Amygdala (tissue), 56 donors: Measurements from ENCODE around the gene FBXO31.
"Not testable (repeated sequence)": the region's sequence is repeated elsewhere in the genome, so short reads cannot be mapped to it uniquely, and the experiment has no call there.

ENCODE experiments used
- DNase-seq, 56 donors: peaks; one replicate each; lab custom pipeline; 2025; lab: John Stamatoyannopoulos, UW

The FBXO31 gene

DNA sequence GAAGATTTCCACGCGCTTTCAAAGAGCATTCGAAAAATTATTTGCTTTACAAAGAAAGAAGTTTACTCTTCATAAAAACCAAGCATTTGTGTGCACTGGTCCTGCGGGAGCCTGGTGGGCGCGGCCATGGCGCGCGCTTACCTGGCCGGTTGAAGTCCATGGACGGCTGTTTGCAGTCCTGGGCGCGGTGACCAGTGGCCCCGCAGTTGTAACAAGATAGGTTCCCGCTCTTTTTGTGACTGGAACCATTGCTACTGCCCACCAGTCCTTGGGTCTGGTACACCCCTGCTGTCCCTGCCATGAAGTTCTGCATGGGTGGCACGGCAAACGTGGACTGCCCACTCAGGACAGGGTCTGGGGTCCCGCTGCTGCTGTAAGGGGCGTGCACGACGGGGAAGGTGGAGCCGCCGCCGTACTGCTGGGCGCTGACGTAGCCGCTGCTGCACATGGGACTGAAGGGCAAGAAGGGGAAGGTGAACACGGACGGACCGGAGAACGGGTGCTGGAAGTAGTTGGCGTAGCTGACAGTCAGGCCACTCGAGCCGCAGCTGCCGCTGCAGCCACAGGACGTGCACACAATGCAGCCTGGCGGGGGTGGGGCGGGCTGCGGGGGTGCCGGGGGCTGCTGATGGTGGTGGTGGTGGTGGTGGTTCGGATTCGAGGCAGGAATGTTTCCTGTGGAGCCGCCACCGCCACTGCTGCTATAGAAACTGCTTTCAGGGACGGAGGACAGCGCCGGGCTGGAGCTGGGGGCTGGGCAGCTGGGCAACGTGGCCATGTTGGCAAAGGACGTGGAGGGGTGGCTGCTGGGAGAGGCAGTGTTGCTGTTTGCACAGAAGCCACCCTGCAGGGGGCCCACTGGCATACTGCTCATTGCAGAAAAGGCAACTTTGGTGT lies 28.0 kb upstream of the FBXO31 start:
- DNase-seq, result peak in 13 of 56 donors; percentile 10 to 65 (median 29)

DNA sequence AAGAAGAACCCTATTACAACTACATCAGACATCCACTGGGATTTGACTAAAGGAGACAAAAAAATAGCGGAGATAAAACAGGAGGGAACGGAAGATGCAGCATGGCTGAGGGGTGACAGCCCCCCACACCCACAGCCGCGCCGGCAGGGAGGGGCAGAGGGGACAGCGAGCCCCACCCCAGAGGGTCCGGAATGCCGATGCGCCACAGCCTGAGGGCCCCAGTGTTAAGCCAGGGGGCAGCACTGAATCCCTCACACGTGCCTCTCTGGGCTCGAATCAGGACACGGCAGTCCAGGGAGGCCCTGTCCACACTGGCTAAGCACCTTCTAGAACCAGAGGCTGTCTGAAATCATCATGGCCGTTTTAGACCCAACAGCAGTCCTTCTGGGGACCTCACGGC lies 27.4 kb upstream of the FBXO31 start:
- DNase-seq, result no peak

DNA sequence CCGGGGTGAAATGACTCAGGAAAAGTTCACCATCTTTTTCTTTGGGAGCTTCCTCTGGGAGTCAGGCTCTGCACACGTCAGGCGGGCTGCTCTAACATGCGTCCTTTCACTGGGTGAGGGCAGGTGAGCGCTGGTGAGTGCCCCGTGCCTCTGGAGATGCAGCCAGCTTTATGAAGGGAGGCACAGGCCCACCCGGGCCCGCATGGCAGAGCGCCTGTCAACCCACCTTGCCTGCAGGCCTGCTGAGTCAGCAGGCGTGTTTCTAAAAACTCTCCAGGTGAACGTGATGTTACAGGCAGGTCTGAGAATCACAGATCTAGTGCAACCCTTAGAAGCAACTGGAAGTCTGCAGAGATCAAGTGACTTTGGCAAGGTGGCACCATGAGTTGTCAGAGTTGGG lies 27.0 kb upstream of the FBXO31 start:
- no peak for DNase-seq

DNA sequence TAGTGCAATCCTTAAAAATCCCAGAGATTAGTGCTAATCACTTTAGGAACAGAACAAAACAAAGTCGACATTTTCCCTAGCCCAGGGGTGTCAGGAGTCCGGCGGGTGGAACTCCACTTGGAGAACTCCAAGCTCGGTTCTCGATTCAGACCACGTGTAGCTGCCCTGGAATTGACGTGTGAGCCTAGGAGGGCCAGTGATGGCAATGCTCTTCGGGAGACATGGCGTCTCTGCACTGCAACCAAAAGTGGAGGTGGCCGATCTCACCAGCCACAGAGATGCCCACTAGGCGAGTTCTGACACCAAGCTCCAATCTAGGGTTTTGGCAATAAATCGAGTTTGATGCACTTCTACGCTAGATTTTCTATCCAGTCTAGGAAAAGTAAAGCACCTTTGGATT lies 26.2 kb upstream of the FBXO31 start:
- DNase-seq, result no peak

DNA sequence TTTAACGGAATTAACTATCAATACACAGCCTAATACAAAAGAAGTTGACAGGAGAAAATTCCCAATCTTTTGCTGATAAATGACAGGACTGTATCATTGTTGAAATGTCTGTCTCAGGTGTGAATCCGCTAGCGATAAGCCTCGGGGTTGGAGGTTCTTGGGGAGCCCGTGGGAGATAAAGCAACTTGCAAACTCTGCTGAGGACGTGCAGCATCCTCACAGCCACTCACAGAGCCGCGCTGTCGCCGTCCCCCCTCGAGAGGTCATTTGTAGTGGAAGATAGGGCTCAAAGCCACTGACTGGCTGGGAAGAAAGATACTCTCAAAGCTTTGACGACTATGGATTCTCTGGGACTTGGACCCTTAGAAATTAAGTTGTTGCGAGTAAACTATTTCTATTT lies 25.6 kb upstream of the FBXO31 start:
- DNase-seq, result no peak

DNA sequence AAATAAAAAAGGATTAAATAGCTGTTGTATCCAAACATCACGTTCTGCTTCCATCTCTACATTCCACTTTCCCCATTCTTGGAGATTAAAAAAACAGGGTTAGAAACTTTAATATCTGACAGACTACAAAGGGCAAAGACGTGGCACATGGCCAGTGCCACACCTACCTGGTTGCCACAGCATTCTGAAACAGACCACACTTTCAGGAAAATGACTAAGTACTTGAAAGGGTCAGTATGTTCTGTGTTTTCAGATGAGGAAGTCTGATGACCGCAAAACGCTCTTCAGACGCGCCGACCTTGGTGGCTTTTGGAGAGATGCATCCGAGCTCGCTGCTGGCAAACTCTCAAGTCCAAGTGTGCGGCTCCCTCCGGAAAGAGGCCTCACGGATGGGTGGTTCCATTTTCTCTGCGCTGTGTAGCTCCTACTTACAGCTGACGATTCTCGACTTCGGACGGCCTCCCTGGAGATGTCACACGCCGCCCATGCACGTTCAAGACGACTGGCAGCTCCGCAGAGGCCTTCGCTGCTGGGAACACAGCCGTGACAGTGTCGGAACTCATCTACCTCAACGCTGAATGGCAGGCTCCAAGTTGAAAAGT lies 24.0 kb upstream of the FBXO31 start:
- DNase-seq, result no peak

DNA sequence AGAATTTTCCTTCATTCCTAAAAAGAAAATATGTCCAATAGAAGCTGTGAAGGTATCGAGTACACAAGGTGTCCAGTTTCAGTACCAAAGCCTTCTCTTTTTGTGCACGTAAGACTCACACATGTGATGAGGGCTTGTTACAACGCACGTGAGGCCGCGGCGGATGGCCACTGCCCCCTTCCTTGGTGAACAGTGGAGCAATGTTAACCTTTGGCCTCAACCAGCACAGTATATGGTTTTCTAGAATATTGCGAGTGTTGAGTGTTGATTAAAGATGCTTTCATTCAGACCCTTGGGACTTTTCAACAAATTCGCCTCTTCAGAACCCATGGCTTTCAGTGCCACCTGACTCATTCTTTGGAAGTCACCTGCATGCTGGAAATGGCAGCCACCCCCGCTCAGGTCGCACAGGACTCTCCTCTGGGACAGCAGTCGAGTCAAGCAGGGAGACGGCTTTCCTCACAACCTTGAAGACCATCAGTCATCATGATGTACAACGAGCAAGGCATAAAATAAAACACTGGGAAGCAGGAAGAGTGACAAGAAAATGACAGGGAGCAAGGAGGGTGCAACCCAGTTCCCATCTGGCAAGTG lies 23.0 kb upstream of the FBXO31 start:
- DNase-seq, result no peak

- DNase-seq, result no peak
These were observed 21.4 kb upstream of the FBXO31 start for GRCh38 chr16:87404764-87405625.

DNA sequence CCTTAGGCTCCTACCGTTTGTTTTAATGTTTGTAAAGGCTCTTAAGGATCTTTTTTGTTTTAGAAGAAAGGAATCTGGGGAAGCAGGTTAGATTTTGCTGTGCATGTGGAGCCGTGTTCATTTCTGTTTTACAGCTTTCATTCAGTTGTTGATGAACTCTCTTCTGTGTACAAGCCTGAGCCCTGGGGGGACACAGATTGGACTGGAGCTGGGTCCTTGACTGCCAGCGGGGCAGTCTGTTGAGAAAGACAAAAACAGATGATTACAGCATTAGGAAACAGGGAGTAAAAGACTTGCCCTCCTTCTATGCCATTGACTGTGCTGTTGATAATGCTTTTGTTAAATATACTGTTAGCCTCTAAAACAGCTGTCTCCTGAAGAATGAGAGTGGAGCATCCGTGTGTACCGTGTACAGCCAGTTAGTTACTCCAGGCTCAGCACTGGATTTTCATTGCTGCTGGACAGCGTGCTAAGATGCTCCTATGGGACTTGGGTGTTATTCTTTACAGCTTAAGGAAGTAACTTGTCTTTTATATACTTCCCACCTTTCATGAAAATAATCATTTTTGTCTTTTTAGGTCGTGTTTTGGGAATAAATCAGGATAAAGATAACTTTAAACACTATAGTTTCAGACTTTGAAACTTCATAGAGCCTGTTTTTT lies 11.7 kb upstream of the FBXO31 start:
- no peak for DNase-seq

DNA sequence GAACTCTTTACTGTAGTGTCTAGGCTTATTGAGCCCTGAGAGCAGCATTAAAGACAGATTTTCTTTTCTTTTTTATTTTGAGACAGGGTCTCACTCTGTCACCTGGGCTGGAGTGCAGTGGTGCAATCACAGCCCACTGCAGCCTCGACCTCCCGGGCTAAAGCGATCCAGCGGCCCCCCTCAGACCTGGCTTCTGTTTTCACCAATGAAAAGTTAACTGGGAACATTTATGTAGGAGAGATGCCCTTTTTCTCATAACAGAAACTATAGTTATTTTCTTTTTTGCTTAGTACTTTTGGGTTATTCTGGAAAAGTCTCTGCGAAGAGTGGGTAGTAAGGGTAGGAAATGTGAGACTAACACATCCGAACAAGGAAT lies 10.1 kb upstream of the FBXO31 start:
- DNase-seq, result no peak

DNA sequence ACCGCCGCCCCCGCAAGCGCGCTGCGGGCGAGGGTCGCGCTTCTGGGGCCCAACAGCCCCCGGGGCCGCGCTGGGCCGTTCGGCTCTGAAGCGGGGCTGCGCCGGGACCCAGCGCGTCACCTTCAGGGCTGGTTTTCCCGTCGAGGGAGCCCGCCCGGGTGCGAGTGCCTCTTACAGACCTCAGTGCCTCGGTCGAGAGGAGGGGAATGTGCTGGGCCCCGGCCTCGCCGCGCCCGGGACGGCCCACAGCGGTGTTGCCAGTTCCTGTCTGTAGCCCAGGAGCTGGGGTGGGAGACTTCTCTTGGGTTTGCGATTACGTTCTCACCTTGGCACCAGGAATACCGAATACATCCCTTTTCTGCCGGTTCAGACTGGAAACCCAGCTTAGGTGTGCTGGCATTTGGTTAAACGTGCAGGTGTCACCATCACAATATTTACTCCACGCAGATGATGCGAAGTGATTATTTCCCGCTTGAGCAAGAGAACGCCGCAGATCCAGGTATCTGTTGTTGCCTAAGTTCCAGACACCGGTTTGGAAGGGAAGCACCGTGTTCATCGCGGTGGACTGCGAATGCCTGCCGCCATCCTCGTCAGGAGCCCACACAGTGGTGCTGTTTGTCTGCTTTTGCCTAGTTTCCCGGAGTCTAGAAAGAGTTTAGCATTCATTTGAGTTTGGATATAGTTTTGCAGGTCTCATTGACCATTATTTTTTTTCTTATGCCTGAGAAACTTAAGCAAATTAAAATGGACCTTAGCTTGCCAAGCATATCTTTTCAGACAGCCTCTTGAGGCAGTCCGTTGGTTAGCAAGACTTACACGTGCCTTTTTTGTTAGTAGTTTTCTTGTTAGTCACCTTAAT lies 9.5 kb upstream of the FBXO31 start:
- DNase-seq, result peak in 24 of 56 donors; percentile 8 to 59 (median 35)

- peak; percentile 33 to 98 (median 94) for DNase-seq
These were observed 8.6 kb upstream of the FBXO31 start, which contains the start of gene MAP1LC3B for GRCh38 chr16:87391950-87392820. Gene MAP1LC3B, plus strand, starts transcription at chr16:87392336. Its CDS starts 92 bp downstream, at chr16:87392428.

DNA sequence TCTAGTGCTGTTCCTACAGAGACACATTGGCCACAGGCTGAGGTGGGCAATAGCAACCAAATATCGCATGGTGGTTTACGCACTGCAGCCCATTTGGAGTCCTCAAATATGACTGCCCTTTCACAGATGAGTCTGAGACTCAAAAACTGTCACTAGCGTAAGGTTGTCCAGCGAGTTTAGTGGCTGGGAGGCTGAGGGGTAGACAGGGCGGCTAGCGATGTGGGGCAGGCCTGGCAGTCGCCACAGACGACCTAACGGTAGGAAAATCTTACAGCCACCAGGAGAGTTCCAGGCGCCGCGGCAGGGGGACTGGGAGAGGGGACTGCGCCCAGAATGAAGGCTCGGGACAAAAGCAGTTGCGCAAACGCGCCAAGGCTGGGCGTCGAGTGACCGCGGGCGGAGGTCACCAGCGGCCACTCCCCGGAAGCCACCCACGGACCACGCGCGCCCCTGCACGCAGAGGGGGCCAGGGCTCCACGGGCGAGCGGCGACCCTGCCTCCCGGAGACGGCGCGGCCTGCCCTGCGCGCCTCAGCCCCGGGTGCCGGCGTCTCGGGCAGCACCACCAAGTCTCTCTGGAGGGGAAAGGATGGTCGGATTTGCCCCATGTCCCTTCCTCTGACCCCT lies 7.9 kb upstream of the FBXO31 start:
- DNase-seq, result peak in 15 of 56 donors; percentile 33 to 76 (median 57)

DNA sequence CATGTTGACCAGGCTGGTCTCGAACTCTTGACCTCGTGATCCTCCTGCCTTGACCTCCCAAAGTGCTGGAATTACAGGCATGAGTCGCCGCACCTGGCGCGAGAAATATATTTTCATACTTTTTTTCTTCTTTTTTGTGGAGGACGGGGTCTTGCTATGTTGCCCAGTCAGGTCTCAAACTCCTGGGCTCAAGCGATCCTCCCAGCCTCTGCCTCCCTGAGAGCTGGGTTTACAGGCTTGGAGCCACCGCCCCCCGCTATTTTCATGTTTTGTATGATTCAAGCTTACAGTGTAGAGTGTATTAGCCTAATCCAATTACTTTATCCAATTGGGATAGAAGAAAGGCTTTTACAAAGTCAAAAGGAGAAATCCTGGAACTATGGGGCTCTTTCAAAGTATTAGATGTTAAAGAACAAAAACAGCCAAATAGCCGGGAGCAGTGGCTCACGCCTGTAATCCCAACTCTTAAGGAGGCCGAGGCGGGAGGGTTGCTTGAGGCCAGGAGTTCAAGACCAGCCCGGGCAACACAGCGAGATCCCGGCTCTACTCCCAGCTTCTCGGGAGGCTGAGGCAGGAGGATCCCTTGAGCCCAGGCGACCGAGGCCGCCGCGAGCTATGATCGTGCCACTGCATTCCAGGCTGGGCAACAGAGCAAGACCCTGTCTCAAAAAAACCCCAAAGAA lies 7.2 kb upstream of the FBXO31 start:
- DNase-seq, result no peak

DNA sequence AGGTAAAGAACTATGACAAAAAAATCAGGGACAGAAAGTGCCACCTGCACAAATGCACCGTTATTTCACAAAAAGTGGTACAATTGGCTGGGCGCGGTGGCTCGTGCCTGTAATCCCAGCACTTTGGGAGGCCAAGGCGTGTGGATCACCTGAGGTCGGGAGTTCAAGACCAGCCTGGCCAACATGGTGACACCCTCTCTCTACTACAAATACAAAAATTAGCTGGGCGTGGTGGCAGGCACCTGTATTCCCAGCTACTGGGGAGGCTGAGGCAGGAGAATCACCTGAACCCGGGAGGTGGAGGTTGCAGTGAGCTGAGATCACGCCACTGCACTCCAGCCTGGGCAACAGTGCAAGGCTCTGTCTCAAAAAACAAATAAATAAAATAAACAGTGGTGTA lies 6.3 kb upstream of the FBXO31 start:
- DNase-seq, result not testable (repeated sequence)

GRCh38 chr16:87389245-87389644 lies 5.7 kb upstream of the FBXO31 start:
- no peak for DNase-seq

GRCh38 chr16:87388818-87389134 lies 5.2 kb upstream of the FBXO31 start:
- no peak for DNase-seq
